Activated B cell treated with CpG ODN at 0.5 μM for 24 hours (primary cell): ENCODE measurements around the gene ELP1. TPM values are rescaled to one million over a fixed set of nuclear protein-coding genes. Genes with fewer than 3 reads are reported as not detected.
"Not testable (repeated sequence)": the region's sequence is repeated elsewhere in the genome, so short reads cannot be mapped to it uniquely, and the experiment has no call there.

ENCODE experiments used
- ATAC-seq: fragments of 200-7000 bp; cut with Tn5 transposase; one replicate; pipeline ENCODE4 v1.10.0; 2021; ENCODE audit warnings: low read depth, mild to moderate bottlenecking, moderate library complexity
- CTCF ChIA-PET: fragments of 350-600 bp; sonication (Branson Sonifier 250); formaldehyde crosslinking; loops from one replicate; lab custom pipeline; 2021; ENCODE audit warnings: antibody characterized with exemption; lab: Charles Lee
- POLR2A ChIA-PET: fragments of 350-600 bp; sonication (Branson Sonifier 250); formaldehyde crosslinking; loops from one replicate; lab custom pipeline; 2021; ENCODE audit warnings: antibody characterized with exemption; lab: Charles Lee
- DNase-seq: peaks from one replicate; pipeline ENCODE4 v3.0.0; 2022
- H3K27ac Mint-ChIP-seq: one replicate; pipeline ENCODE4 v1.8.0; 2020; ENCODE audit warnings: mixed read lengths
- H3K27me3 Mint-ChIP-seq: one replicate; pipeline ENCODE4 v1.8.0; 2021; ENCODE audit warnings: mixed read lengths
- H3K36me3 Mint-ChIP-seq: one replicate; pipeline ENCODE4 v1.8.0; 2021; ENCODE audit warnings: low read depth, mixed read lengths
- H3K4me1 Mint-ChIP-seq: one replicate; pipeline ENCODE4 v1.8.0; 2021; ENCODE audit warnings: mixed read lengths
- H3K4me3 Mint-ChIP-seq: one replicate; pipeline ENCODE4 v1.8.0; 2020; ENCODE audit warnings: mild to moderate bottlenecking, mixed read lengths
- H3K9me3 Mint-ChIP-seq: one replicate; pipeline ENCODE4 v1.8.0; 2020; ENCODE audit warnings: mixed read lengths
- intact Hi-C: fragments of 100-400 bp; cut with micrococcal nuclease; formaldehyde crosslinking; loops from one replicate; pipeline ENCODE4 v1.15.1; 2024
- total RNA-seq: library from RNA; stranded (reverse); gene quantifications from 2 replicates; pipeline ENCODE4 v1.2.3, GENCODE V29; 2022
- TF ChIP-seq, protein P1 (sequence below): fragments of 200-600 bp; IDR thresholded peaks from one replicate; pipeline ENCODE4 v1.8.0; 2022; ENCODE audit warnings: antibody characterized with exemption, mild to moderate bottlenecking

The ELP1 gene
- total RNA-seq, 1 donor from 2014 or later = 25.0 TPM

DNA sequence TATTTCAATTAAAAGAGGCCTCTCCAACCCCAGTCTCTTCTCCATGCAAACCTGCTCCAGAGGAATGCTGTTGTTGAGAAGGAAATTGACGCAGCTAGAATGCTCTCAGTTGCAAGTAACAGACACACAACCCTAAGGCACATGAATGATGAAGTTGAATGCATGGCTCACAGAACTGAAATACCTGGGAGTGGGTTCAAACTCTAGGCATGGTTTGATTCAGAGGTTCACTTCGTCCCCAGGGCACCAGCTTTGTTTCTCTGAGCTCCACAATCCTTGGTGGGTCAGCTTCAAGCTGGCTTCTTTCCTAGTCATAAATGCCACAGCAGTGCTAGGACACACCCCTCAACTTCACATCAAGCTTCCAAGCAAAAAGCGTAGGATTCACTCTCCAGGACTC lies 82.8 kb downstream of the ELP1 start:
- ATAC-seq (no peak), DNase-seq (no peak)
- ChIA-PET CTCF (no interaction called here), POLR2A (no interaction called here)
- H3K27me3 Mint-ChIP-seq = no peaks in the 10 kb centered on the region
- no peaks in the 10 kb centered on the region for H3K9me3 Mint-ChIP-seq
- H3K27ac Mint-ChIP-seq = no peak overlapping the region
- no peaks in the 10 kb centered on the region for H3K36me3 Mint-ChIP-seq
- peaks cover 5% of the 10 kb centered on the region for H3K4me1 Mint-ChIP-seq
- TF ChIP-seq, protein P1, sequence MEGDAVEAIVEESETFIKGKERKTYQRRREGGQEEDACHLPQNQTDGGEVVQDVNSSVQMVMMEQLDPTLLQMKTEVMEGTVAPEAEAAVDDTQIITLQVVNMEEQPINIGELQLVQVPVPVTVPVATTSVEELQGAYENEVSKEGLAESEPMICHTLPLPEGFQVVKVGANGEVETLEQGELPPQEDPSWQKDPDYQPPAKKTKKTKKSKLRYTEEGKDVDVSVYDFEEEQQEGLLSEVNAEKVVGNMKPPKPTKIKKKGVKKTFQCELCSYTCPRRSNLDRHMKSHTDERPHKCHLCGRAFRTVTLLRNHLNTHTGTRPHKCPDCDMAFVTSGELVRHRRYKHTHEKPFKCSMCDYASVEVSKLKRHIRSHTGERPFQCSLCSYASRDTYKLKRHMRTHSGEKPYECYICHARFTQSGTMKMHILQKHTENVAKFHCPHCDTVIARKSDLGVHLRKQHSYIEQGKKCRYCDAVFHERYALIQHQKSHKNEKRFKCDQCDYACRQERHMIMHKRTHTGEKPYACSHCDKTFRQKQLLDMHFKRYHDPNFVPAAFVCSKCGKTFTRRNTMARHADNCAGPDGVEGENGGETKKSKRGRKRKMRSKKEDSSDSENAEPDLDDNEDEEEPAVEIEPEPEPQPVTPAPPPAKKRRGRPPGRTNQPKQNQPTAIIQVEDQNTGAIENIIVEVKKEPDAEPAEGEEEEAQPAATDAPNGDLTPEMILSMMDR = no peak
- H3K4me3 Mint-ChIP-seq = no peak overlapping the region
- intact Hi-C loops = no loop called here

DNA sequence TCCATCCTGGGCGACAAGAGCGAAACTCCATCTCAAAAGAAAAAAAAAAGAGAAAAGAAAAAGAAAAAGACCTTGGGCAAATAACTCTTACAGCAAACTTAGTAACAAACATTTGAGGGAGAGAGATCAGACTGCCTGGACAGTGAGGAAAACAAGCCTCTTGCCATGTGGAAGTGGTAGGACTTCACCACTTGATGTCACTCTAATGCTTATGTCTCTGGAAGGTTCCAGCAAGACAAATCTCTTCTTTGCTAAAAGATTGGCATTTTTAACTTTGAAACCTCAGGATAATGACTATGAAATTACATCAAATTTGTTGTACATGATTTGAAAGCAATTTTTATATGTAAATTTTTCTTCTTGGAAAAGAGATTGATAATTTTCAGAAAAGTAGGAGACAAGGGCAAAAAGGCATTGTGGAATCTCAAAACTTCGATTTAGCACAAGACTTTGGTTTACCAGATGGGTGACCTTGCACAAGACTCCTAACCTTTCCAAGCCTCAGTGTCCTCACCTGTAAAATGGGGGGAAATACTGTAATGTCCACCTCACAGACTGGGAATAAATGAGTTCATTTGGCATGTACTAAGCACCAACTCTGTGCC lies 83.5 kb downstream of the ELP1 start:
- ATAC-seq = no peak
- CTCF ChIA-PET = no interaction called here
- no peak overlapping the region for H3K4me3 Mint-ChIP-seq

DNA sequence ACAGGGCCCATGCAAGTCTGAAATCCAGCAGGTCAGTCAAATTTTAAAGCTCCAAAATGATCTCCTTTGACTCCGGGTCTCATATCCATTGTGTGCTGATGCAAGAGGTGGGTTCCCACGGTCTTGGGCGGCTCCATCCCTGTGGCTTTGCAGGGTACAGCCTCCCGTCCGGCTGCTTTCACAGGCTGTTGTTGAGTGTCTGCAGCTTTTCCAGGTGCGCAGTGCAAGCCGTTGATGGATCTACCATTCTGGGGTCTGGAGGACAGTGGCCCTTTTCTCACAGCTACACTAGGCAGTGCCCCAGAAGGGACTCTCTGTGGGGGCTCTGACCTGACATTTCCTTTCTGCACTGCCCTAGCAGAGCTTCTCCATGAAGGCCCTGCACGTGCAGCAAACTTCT lies 85.6 kb downstream of the ELP1 start:
- DNase-seq, H3K4me3 Mint-ChIP-seq, H3K4me1 Mint-ChIP-seq, H3K27ac Mint-ChIP-seq, H3K36me3 Mint-ChIP-seq, intact Hi-C loops, POLR2A ChIA-PET, H3K27me3 Mint-ChIP-seq, ATAC-seq, H3K9me3 Mint-ChIP-seq: not testable (repeated sequence)
- CTCF ChIA-PET = interaction anchor here (1.1 kb wide), 1 partner anchor 1383 kb away, joined by 3 read pairs; no protein-coding TSS in a partner anchor

More for the DNA sequence above, 83.5 kb downstream of the ELP1 start:
- H3K36me3 Mint-ChIP-seq = no peaks in the 10 kb centered on the region
- no peaks in the 10 kb centered on the region for H3K9me3 Mint-ChIP-seq
- POLR2A ChIA-PET = no interaction called here
- H3K4me1 Mint-ChIP-seq = peaks cover 10% of the 10 kb centered on the region
- no peak for DNase-seq
- TF ChIP-seq, protein P1 = no peak
- no peak overlapping the region for H3K27ac Mint-ChIP-seq
- intact Hi-C loops = no loop called here
- no peaks in the 10 kb centered on the region for H3K27me3 Mint-ChIP-seq

DNA sequence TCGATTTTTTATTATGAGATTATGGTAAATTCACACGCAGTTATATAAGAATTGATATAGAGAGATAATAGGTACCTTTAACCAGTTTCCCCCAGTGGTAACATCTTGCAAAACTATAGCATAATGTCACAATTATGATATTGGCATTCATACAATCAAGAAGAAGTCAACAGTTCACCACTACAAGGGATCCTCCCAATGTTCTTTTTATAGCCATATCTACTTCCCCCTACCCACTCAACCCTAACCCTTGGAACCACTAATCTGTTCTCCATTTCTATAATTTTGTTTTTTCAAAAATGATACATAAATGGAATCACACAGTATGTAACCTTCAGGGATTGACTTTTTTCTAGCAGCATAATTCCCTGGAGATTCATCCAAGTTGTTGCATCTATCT lies 88.0 kb downstream of the ELP1 start:
- CTCF ChIA-PET = no interaction called here
- H3K9me3 Mint-ChIP-seq = no peaks in the 10 kb centered on the region
- H3K27ac Mint-ChIP-seq = no peak overlapping the region
- DNase-seq = no peak
- no peak for ATAC-seq
- no peak overlapping the region for H3K4me3 Mint-ChIP-seq
- intact Hi-C loops = no loop called here
- H3K36me3 Mint-ChIP-seq = no peaks in the 10 kb centered on the region
- POLR2A ChIA-PET = no interaction called here
- peaks cover 23% of the 10 kb centered on the region for H3K4me1 Mint-ChIP-seq
- TF ChIP-seq, protein P1 = no peak
- no peaks in the 10 kb centered on the region for H3K27me3 Mint-ChIP-seq

DNA sequence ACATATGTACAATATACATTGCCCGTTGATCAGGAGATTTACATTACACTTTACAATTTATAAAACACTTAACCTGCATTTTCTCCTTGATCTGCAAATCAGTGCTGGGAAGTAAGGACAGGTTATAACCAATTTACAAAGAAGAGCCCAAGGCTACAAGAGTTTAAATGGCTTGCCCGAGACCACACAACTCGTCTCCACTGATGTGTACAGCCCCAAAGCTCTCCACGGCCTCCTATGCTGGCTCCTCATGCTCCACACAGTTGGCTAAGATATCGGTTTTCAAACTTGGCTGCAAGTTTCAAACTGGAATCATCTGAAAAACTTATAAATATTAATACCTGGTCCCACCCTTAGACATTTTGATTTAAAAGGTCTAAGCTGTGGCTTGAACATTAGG lies 88.4 kb downstream of the ELP1 start:
- no peaks in the 10 kb centered on the region for H3K9me3 Mint-ChIP-seq
- ATAC-seq (no peak), DNase-seq (no peak)
- POLR2A ChIA-PET = no interaction called here
- no peaks in the 10 kb centered on the region for H3K36me3 Mint-ChIP-seq
- CTCF ChIA-PET = no interaction called here
- intact Hi-C loops = no loop called here
- H3K27me3 Mint-ChIP-seq = no peaks in the 10 kb centered on the region
- H3K27ac Mint-ChIP-seq = no peak overlapping the region
- peaks cover 23% of the 10 kb centered on the region for H3K4me1 Mint-ChIP-seq
- H3K4me3 Mint-ChIP-seq = no peak overlapping the region
- TF ChIP-seq, protein P1 = no peak

DNA sequence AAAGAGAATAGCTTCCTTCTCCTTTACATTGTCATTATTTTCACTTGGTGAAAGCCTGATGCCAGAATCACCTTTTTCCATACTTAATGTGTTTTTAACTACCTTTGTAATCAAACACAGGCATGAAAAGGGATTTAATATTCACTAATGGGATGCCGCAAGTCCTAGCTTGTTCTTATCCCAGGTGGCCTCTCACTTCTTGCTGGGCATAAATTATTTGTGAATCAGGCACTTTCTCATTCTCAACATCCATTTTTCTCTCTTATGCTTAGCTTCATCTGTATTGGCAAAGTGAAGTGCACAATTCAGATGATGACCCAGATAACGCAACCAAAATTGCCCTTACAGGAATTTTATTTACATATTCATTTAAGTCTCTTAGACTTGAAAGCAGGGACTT lies 89.1 kb downstream of the ELP1 start:
- intact Hi-C loops = no loop called here
- no peak for ATAC-seq
- Mint-ChIP-seq H3K4me1 (peaks cover 23% of the 10 kb centered on the region), H3K4me3 (no peak overlapping the region), H3K27me3 (no peaks in the 10 kb centered on the region), H3K36me3 (no peaks in the 10 kb centered on the region), H3K27ac (no peak overlapping the region), H3K9me3 (no peaks in the 10 kb centered on the region)
- POLR2A ChIA-PET = no interaction called here
- TF ChIP-seq, protein P1 = no peak
- CTCF ChIA-PET = no interaction called here
- DNase-seq = no peak
